HG03097 (cell line): ENCODE results near the gene TTN.
"Not testable (repeated sequence)": the region's sequence is repeated elsewhere in the genome, so short reads cannot be mapped to it uniquely, and the experiment has no call there.

Source experiments
- ATAC-seq: cut with Tn5 transposase; IDR thresholded peaks from one replicate; pipeline ENCODE4 v1.9.1; 2021; ENCODE audit not compliant: unreplicated experiment, low FRiP score

Gene TTN

GRCh38 chr2:178679891-178680290, 127.3 kb downstream of the TTN start:
- no peak for ATAC-seq

GRCh38 chr2:178677599-178677998, 129.6 kb downstream of the TTN start:
- no peak for ATAC-seq

DNA sequence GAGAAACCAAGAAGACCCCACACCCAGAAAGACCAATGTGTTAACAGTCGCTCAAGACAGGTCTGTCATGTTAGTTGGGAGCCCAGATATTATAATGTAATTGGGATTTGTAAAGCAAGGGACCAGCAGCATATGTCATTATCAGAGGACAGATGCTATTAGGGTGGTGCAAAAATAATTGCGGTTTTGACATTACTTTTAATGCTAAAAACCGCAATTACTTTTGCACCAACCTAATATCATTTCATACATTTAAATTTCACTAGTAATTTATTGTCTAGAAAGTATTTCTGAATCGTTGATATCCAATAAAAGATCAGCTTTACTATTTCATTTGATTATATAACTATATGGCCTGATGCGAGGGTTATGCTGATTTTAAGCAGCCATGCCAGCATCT, 131.2 kb downstream of the TTN start:
- no peak for ATAC-seq

- no peak for ATAC-seq
Observed at GRCh38 chr2:178674122-178674521, 133.1 kb downstream of the TTN start.

- ATAC-seq = no peak
Observed at GRCh38 chr2:178666458-178666857, 140.8 kb downstream of the TTN start.

DNA sequence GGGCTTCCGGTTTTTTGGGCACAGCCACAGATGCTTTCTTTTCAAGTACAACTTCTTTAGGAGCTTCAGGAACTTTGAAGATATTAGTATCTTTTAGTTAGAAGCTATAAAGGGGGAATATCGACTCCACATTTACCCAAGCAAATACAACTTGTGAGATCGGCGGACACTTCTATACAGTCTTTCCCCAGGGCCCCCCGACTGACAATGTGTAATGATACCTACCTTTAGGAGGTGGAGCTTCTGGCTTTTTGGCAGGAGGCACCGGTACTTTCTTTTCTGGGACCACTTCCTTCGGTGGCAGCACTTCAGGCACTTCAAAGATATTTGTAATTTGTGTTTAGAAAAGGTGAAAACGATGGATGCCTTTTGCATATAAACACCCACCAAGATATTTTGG, 148.7 kb downstream of the TTN start:
- not testable (repeated sequence) for ATAC-seq

- ATAC-seq = no peak
Observed at GRCh38 chr2:178650554-178650953, 156.7 kb downstream of the TTN start.

- ATAC-seq = no peak
Observed at GRCh38 chr2:178644919-178645318, 162.3 kb downstream of the TTN start.

GRCh38 chr2:178641498-178641897, 165.7 kb downstream of the TTN start:
- ATAC-seq = no peak

DNA sequence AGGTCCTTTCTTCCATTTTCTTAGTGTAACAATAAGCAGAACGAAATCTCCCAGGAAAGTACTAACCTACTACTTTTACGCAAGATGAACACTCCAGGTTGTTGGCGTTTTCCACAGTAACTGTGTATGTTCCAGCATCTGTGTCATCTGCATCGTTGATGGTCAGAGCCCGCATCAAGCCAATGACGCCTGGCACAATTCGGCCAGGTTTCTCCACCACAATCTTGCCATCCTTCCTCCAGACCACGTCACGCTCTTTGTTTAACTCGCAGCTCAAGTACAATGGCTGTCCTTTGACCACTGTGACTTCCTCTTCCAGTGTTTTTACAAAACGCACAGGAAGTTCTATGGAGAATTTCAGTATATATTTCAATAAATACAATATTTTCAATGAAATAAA, 171.3 kb downstream of the TTN start:
- no peak for ATAC-seq

- no peak for ATAC-seq
Observed at GRCh38 chr2:178632729-178633128, 174.5 kb downstream of the TTN start.

- ATAC-seq = no peak
Observed at GRCh38 chr2:178630581-178630980, 176.6 kb downstream of the TTN start.

DNA sequence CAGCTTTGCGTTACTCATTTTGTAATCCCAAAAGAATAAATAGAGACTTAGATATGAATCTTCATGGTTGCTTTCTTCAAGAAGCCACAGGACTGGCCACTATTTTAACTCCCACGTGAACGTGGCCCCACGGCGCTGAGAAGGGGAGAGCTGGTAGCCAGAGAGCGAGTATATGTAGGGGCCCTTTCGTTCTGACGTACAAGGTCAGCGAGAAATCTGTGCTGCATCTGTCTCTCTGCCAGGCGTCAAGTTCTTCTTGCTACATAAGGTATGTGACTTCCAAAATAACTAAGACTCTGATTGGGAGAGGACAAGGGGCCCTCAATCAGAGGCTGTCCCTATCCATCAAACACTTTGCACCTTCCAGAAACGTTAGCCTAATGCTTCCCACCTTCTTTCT, 177.8 kb downstream of the TTN start:
- no peak for ATAC-seq

GRCh38 chr2:178628605-178629004, 178.6 kb downstream of the TTN start:
- ATAC-seq = no peak

DNA sequence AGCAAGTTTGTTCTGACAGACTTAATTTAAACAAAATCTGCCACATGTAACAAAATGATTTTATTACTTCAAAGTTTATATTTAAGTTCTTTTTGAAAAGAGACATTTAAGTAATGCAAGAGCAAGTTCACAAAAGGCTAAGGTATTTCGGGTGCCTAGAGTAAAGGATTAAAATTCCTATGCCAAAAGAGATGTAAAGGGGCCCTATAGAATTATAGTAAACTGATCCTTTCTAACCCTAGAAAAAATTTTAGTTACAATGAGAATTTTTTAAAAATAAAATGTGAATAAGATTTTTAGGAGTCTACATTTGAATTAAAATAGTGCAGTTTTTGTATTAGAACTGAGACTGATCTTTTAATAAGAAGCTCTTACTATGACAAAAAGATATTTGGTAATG, 179.8 kb downstream of the TTN start:
- no peak for ATAC-seq

DNA sequence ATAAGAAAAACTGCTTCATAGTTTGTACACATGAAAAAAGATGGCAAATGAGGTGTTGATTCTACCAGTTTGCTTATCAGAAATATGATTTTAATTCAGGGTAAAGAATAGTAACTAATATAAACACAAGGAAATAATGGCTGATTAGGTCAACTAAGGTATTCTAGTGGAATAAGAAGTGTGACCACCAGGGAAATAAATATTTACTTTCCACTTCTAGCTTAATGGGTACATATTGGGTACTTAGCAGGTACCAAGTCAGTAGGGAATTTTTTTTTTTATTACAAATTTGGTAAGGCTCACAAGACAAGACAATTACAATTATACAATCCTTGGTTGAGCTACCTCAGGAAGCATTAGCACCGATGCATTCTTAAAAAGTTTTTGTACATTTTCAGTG, 191.3 kb downstream of the TTN start:
- ATAC-seq = no peak

DNA sequence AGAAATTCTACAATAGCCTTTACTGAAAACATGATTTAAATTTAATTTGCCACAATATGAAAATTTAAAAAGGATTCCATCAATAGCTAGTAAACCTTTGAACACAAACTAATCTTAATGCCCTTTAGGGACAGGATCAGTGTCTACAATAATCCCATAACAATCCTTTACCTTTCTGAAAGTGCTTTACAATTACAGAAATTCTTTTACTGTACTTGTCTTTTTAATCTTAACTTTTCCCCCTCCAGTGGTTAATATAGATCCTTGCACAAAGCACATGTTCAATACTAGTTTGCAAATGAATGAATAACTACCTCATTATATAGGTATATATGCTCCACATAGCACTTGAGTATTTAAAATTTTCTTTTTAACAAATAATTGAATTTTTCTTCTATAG, 204.3 kb downstream of the TTN start:
- no peak for ATAC-seq

DNA sequence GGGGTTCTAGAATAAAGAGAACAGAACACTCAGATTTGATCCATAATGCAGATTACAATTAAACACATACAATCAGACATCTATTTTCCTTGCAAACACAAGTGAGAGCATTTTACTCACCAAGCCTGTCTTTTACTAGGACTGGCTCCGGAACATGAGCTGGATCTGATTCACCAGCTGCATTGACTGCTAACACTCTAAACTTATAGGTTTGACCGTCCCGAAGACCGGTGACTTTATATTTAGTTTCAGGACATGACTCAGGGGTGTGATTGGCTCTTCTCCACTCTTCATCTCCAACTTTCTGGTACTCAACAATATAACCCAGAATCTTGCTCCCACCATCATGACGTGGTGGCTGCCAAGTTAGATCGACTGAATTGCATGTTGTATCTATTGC, 214.6 kb downstream of the TTN start:
- no peak for ATAC-seq

- ATAC-seq = no peak
Observed at GRCh38 chr2:178589335-178589734, 217.9 kb downstream of the TTN start.

DNA sequence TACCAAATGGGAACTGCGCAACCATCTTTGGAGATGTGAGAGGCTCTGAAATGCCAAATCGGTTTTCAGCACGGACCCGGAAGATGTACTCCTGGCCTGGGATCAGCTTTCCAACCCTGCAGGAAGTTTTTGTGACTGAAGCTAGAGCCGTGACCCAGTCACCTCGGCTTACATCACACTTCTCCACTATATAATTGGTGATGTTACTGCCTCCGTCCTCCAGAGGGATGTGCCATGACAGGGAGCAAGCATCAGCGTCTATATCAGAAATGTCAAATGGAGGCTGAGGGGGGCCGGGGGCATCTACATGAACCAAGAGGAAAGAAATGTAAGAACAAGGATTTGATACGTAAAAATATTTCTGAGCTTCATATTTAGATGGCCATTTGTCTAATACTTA, 222.6 kb downstream of the TTN start:
- no peak for ATAC-seq

GRCh38 chr2:178579006-178579405, 228.2 kb downstream of the TTN start:
- no peak for ATAC-seq

GRCh38 chr2:178574789-178575188, 232.4 kb downstream of the TTN start:
- ATAC-seq = no peak

- no peak for ATAC-seq
Observed at GRCh38 chr2:178568227-178568626, 239.0 kb downstream of the TTN start.

DNA sequence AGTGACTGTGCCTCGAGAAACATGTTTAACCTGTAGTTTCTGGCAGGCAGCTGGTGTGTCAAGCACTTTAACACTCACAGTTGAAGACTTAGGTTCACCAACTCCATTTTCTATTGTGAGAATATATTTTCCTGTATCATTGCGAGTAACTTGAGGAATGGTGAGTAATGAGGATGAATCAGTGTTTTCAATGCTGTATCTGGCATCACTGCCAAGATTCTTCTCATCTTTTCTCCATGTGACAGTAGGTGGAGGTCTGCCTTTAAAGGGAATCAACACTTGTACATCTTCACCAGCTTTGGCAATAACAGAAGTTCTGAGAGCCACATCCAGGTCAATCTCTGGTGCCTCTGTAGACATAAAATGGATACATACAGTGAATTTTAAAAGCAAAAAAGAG, 254.2 kb downstream of the TTN start:
- ATAC-seq = no peak
